Thyroid gland (tissue), 4 donors: ENCODE data around the gene MUL1. TPM values are rescaled to one million over a fixed set of nuclear protein-coding genes. Genes with fewer than 3 reads are reported as not detected.

Experiments
- DNase-seq, 2 donors: peaks; one replicate each; pipeline ENCODE4 v3.0.0-alpha.2; 2019
- H3K27ac ChIP-seq, 3 donors: fragments of 200-600 bp; sonication (generic); 1 replicate in 2 of 3; 2 replicates in 1 of 3; pipeline ENCODE4 v1.5.1; 2016 to 2019; ENCODE audit warnings: mild to moderate bottlenecking in 1 of 3, moderate library complexity in 1 of 3
- H3K27me3 ChIP-seq: fragments of 200-600 bp; sonication (generic); one replicate; pipeline ENCODE4 v1.5.1; 2019
- H3K36me3 ChIP-seq, 2 donors: fragments of 200-600 bp; sonication (generic); one replicate each; pipeline ENCODE4 v1.5.1; 2016 to 2019
- H3K4me1 ChIP-seq, 2 donors: fragments of 200-600 bp; sonication (generic); one replicate each; pipeline ENCODE4 v1.5.1; 2017 to 2019
- H3K4me3 ChIP-seq, 3 donors: fragments of 200-600 bp; sonication (generic); replicated peaks in 1 of 3; 1 replicate in 2 of 3; 2 replicates in 1 of 3; pipeline ENCODE4 v1.5.1; 2016; ENCODE audit warnings: mild to moderate bottlenecking in 1 of 3
- H3K9me3 ChIP-seq: fragments of 200-600 bp; sonication (generic); one replicate; pipeline ENCODE4 v1.5.1; 2017
- CTCF ChIP-seq, 6 experiments: fragments of 200-600 bp in 3 of 6; fragments of 450-650 bp in 3 of 6; sonication (generic) in 3 of 6; IDR thresholded peaks; one replicate each; pipeline ENCODE4 v1.5.1; 2016 to 2019; ENCODE audit warnings: antibody characterized with exemption in 6 of 6, mild to moderate bottlenecking in 2 of 6, inconsistent platforms in 1 of 6, moderate library complexity in 1 of 6
- POLR2A ChIP-seq, 2 donors: fragments of 450-650 bp; IDR thresholded peaks; one replicate each; pipeline ENCODE4 v1.6.1; 2017; ENCODE audit warnings: antibody characterized with exemption in 2 of 2, mild to moderate bottlenecking in 2 of 2, moderate library complexity in 1 of 2
- WGBS, 2 donors: methylation state at CpG; one replicate each; pipeline ENCODE4 v1.1.5; 2017; 5-methylcytosine and 5-hydroxymethylcytosine counted together
- intact Hi-C: fragments of 100-400 bp; cut with DNase I; formaldehyde crosslinking; loops from one replicate; pipeline ENCODE4 v1.15.1; 2023
- total RNA-seq, 4 donors: library from RNA; depleted of rRNA; stranded (reverse); fragments of >200 nt; gene quantifications; one replicate each; pipeline ENCODE4 v1.2.3, GENCODE V29; 2016

The MUL1 gene
- total RNA-seq, 4 donors from 2014 or later, result 30.1 to 42.1 (median 35.0) TPM

DNA sequence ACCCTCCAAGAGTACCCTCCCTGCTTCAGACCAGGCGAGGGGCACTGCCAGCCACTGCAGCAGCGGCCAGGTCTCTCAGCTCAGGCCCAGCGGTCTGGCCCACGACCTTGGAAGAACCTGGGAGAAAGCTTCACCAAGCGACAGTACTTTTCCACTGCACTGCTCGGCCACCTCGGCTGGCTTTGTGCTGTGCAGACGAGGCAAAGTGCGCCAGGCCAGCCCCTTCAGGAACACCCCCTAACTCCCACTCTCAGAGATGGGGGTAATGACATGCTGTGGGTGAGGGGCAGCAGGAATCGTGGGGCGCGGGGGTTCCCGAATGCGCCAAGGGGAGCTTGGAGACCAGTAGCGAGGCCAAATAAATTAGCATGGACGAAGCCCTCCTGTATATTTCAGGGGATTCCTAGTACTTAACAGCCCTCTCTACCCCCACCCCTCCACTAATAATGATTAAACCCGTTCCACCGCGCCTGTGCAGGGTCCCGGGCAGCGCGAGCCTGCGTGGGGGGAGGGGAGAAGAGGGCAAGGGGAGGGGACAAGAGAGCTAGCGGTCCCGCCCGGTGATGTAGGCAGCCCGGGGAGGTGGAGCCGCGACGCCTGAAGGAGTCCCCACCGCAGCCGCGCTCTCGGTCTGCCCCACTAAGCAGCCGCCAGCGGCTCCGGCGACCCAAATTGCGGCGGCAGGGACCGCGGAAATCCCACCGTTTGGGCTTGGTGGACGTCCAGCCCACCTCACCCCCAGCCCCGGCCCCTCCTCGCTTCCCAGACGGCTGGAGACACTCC is 44.2 kb upstream of the MUL1 start, which contains the start of gene FAM43B:
Gene FAM43B, plus strand, starts transcription at position 629 of the 783 bp plus-strand sequence. CDS start 401 bp downstream, outside the sequence.
- no peak for TF ChIP-seq POLR2A (IDR thresholded peaks at IDR 0.05)
- TF ChIP-seq CTCF (IDR thresholded peaks at IDR 0.05), result no peak
- H3K4me1 ChIP-seq, result peaks cover 0 to 10% of the 10 kb centered on the region in 2 donors
- no peaks in the 10 kb centered on the region for H3K36me3 ChIP-seq
- H3K27ac ChIP-seq, result peak within 1 kb of the TSS in 2 of 3 donors; percentile 8 to 24
- no peaks in the 10 kb centered on the region for H3K9me3 ChIP-seq
- 4 to 5% methylated on average over 4 to 36 of the region's 47 CpGs for WGBS, 2 donors
- H3K27me3 ChIP-seq, result peaks cover 12% of the 10 kb centered on the region
- peak within 1 kb of the TSS in 1 of 3 donors; percentile 18 for H3K4me3 ChIP-seq
- intact Hi-C loops, result no loop called here
- peak; percentile 17 to 37 for DNase-seq

DNA sequence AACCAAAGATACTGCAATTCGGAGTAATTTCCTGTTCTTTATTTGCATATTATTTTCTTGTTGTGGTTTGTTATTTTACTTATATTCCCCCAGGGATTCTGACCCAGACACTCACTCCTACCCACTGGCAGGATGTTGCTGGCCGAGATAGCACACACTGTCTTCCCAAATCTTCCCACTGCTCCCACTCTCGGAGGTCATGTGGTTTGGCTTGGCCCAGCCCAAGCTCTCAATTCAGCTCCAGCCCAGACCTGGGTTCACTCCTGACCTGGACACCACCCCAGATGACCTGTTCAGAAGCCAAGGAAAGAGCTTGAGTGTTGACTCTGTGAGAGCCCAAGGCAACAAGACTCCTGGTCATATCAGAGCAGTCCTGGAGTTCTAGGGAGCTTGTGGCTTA is 43.2 kb upstream of the MUL1 start:
- Histone ChIP-seq H3K4me3 (no peak overlapping the region), H3K27ac (no peak overlapping the region), H3K27me3 (peaks cover 12% of the 10 kb centered on the region), H3K36me3 (no peaks in the 10 kb centered on the region), H3K9me3 (no peaks in the 10 kb centered on the region), H3K4me1 (peaks cover 0 to 10% of the 10 kb centered on the region in 2 donors)
- 58 to 73% methylated on average over 3 of the region's 3 CpGs for WGBS, 2 donors
- intact Hi-C loops, result no loop called here
- DNase-seq, result no peak
- TF ChIP-seq POLR2A (IDR thresholded peaks at IDR 0.05) (no peak), CTCF (IDR thresholded peaks at IDR 0.05) (no peak)

DNA sequence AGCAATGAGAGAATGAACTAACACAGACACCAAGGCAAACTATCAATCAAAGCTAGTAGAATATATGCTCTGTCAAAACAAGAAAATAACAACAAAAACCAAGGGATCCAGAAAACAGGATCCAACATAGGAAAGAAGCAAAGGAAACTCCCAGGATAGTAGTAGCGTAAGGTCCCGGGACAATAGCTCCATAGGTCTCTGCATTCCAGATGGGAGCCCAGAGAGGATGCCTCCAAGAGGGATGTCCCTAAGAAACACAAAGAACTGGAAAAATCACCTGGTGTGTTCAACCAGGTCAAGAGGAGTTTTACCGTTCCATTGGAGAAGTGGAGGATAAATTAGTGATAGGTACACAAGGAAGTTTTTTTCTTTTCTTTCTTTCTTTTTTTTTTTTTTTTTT is 38.7 kb upstream of the MUL1 start:
- 76 to 81% methylated on average over 3 of the region's 3 CpGs for WGBS, 2 donors
- TF ChIP-seq POLR2A (IDR thresholded peaks at IDR 0.05), result no peak
- TF ChIP-seq CTCF (IDR thresholded peaks at IDR 0.05), result no peak

GRCh38 chr1:20540281-20540680 is 32.3 kb upstream of the MUL1 start:
- Histone ChIP-seq H3K4me3 (no peak overlapping the region), H3K9me3 (no peaks in the 10 kb centered on the region), H3K36me3 (no peaks in the 10 kb centered on the region), H3K4me1 (no peaks in the 10 kb centered on the region), H3K27ac (no peak overlapping the region), H3K27me3 (no peaks in the 10 kb centered on the region)
- DNase-seq, result no peak
- intact Hi-C loops, result no loop called here
- no peak for TF ChIP-seq CTCF (IDR thresholded peaks at IDR 0.05)
- TF ChIP-seq POLR2A (IDR thresholded peaks at IDR 0.05), result no peak
- WGBS, 2 donors, result 82 to 91% methylated on average over 1 of the region's 1 CpG

More for the DNA sequence above, 38.7 kb upstream of the MUL1 start:
- no peak for DNase-seq
- no peaks in the 10 kb centered on the region for H3K4me1 ChIP-seq
- no peak overlapping the region for H3K27ac ChIP-seq
- intact Hi-C loops, result no loop called here
- no peaks in the 10 kb centered on the region for H3K27me3 ChIP-seq
- H3K36me3 ChIP-seq, result no peaks in the 10 kb centered on the region
- no peaks in the 10 kb centered on the region for H3K9me3 ChIP-seq
- no peak overlapping the region for H3K4me3 ChIP-seq
